ENCODE data around the gene ALOX5AP. TPM values are rescaled to one million over a fixed set of nuclear protein-coding genes. Genes with fewer than 3 reads are reported as not detected.

Gene ALOX5AP
- total RNA-seq, 1 experiment from 2014 or later = not detected

- TF ChIP-seq CTCF (conservative IDR thresholded peaks at IDR 0.05) = no peak
- TF ChIP-seq EZH2 (IDR thresholded peaks at IDR 0.05; ENCODE audit: low read depth) = no peak
- no peaks in the 10 kb centered on the region for H3K9me3 ChIP-seq (ENCODE audit: insufficient read depth, low read depth)
- no peaks in the 10 kb centered on the region for H3K9me2 ChIP-seq (ENCODE audit: insufficient read depth)
- H3K79me2 ChIP-seq (ENCODE audit: low read depth) = no peaks in the 10 kb centered on the region
- no peak overlapping the region for H3K4me2 ChIP-seq
- H3K27me3 ChIP-seq (ENCODE audit: insufficient read depth, low read depth) = no peaks in the 10 kb centered on the region
- no peaks in the 10 kb centered on the region for H4K20me1 ChIP-seq (ENCODE audit: insufficient read depth)
- no peak overlapping the region for H3K27ac ChIP-seq
- no peak for DNase-seq
- no peak overlapping the region for H3K4me3 ChIP-seq
- no peaks in the 10 kb centered on the region for H3K4me1 ChIP-seq (replicated peaks; ENCODE audit: insufficient read depth)
- ChIA-PET CTCF (no interaction called here), POLR2A (ENCODE audit: unreplicated experiment) (no interaction called here)
- H2AFZ ChIP-seq = no peak overlapping the region
- H3K36me3 ChIP-seq (ENCODE audit: low read depth) = no peaks in the 10 kb centered on the region
- intact Hi-C loops (cut with micrococcal nuclease; ENCODE audit: unreplicated experiment) = no loop called here
- BruUV-seq (replicated peaks) = no TSS peak
- no peaks in the 10 kb centered on the region for H3F3A ChIP-seq (ENCODE audit: insufficient read depth, low read depth)
These were observed 38.2 kb downstream of the ALOX5AP start for GRCh38 chr13:30773561-30773960.

DNA sequence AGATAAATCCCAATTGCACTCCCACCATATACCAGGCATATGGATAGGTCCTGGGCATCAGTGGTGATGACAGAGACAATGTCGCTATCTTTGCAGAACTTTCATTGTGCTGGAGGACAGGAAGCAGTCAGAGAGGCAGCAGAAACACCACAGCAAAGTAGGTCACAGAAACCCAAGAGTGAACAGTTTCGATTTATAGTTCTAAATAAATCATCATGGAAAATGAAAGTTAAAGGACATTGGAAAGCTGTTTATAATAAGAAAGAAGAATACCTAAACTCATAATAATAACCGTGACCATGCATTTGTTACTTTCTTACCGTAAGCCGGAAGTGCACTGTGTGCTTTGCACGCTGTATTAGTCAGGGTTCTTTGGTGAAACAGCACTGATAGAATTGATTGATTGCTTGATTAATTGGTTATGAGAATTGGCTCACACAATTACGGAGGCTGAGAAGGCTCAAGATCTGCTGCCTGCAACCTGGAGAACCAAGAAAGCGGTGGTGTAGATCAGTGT, 38.9 kb downstream of the ALOX5AP start:
- Histone ChIP-seq H3K9me2 (ENCODE audit: insufficient read depth) (no peaks in the 10 kb centered on the region), H3K79me2 (ENCODE audit: low read depth) (no peaks in the 10 kb centered on the region), H2AFZ (no peak overlapping the region), H4K20me1 (ENCODE audit: insufficient read depth) (no peaks in the 10 kb centered on the region), H3K4me1 (replicated peaks; ENCODE audit: insufficient read depth) (no peaks in the 10 kb centered on the region), H3K27ac (no peak overlapping the region), H3K4me2 (no peak overlapping the region), H3K36me3 (ENCODE audit: low read depth) (no peaks in the 10 kb centered on the region), H3F3A (ENCODE audit: insufficient read depth, low read depth) (no peaks in the 10 kb centered on the region), H3K27me3 (ENCODE audit: insufficient read depth, low read depth) (no peaks in the 10 kb centered on the region), H3K9me3 (ENCODE audit: insufficient read depth, low read depth) (no peaks in the 10 kb centered on the region), H3K4me3 (no peak overlapping the region)
- BruUV-seq (replicated peaks) = no TSS peak
- intact Hi-C loops (cut with micrococcal nuclease; ENCODE audit: unreplicated experiment) = no loop called here
- no peak for TF ChIP-seq EZH2 (IDR thresholded peaks at IDR 0.05; ENCODE audit: low read depth)
- TF ChIP-seq CTCF (conservative IDR thresholded peaks at IDR 0.05) = no peak
- DNase-seq = no peak
- ChIA-PET CTCF (no interaction called here), POLR2A (ENCODE audit: unreplicated experiment) (no interaction called here)

- POLR2A ChIA-PET (ENCODE audit: unreplicated experiment) = no interaction called here
- Histone ChIP-seq H3K4me2 (no peak overlapping the region), H3F3A (ENCODE audit: insufficient read depth, low read depth) (no peaks in the 10 kb centered on the region), H2AFZ (no peak overlapping the region), H4K20me1 (ENCODE audit: insufficient read depth) (no peaks in the 10 kb centered on the region), H3K36me3 (ENCODE audit: low read depth) (no peaks in the 10 kb centered on the region), H3K4me1 (replicated peaks; ENCODE audit: insufficient read depth) (no peaks in the 10 kb centered on the region), H3K27me3 (ENCODE audit: insufficient read depth, low read depth) (no peaks in the 10 kb centered on the region), H3K27ac (no peak overlapping the region), H3K9me3 (ENCODE audit: insufficient read depth, low read depth) (no peaks in the 10 kb centered on the region), H3K4me3 (no peak overlapping the region), H3K9me2 (ENCODE audit: insufficient read depth) (no peaks in the 10 kb centered on the region), H3K79me2 (ENCODE audit: low read depth) (no peaks in the 10 kb centered on the region)
- no TSS peak for BruUV-seq (replicated peaks)
- intact Hi-C loops (cut with micrococcal nuclease; ENCODE audit: unreplicated experiment) = no loop called here
- TF ChIP-seq EZH2 (IDR thresholded peaks at IDR 0.05; ENCODE audit: low read depth) (no peak), CTCF (conservative IDR thresholded peaks at IDR 0.05) (no peak)
- CTCF ChIA-PET = no interaction called here
- no peak for DNase-seq
These were observed 41.3 kb downstream of the ALOX5AP start for GRCh38 chr13:30776661-30777060.
